Caco-2 (cell line): ENCODE measurements around the gene HEPHL1. TPM values are rescaled to one million over a fixed set of nuclear protein-coding genes. Genes with fewer than 3 reads are reported as not detected.

ENCODE experiments used
- BruUV-seq: library from RNA; stranded (reverse); fragments of 400-500 nt; replicated peaks from 2 replicates; lab custom pipeline; 2021; lab: Mats Ljungman, UMichigan
- CTCF ChIA-PET: fragments of 300-600 bp; sonication (Branson Sonifier 250); formaldehyde crosslinking; loops from one replicate; lab custom pipeline; 2022; ENCODE audit warnings: antibody characterized with exemption; lab: Charles Lee
- POLR2A ChIA-PET: fragments of 300-600 bp; sonication (Branson Sonifier 250); formaldehyde crosslinking; loops from one replicate; lab custom pipeline; 2022; ENCODE audit warnings: antibody characterized with exemption; lab: Charles Lee
- DNase-seq, 2 experiments: peaks; one replicate each; pipeline versions ENCODE4 v3.0.0 to v3.0.0-alpha.2; 2020 to 2022
- H3K27me3 ChIP-seq: replicated peaks from 2 replicates; pipeline ENCODE4 v1.6.0; 2011; ENCODE audit warnings: low read length; ENCODE audit not compliant: control insufficient read depth, insufficient read depth
- H3K36me3 ChIP-seq: 2 replicates; pipeline ENCODE4 v1.5.1; 2011; ENCODE audit warnings: low read length; ENCODE audit not compliant: control insufficient read depth, insufficient read depth
- H3K4me1 ChIP-seq: fragments of 250-450 bp; sonication (Bioruptor Pico); 2 replicates; pipeline ENCODE4 v1.5.1; 2020; ENCODE audit warnings: mild to moderate bottlenecking
- H3K4me3 ChIP-seq: 2 replicates; pipeline ENCODE4 v1.5.1; 2011; ENCODE audit warnings: low read depth, mild to moderate bottlenecking, control low read depth, low read length
- H3K9me3 ChIP-seq: fragments of 250-450 bp; sonication (Bioruptor Pico); 2 replicates; pipeline ENCODE4 v1.5.1; 2020; ENCODE audit warnings: mild to moderate bottlenecking, moderate library complexity
- H3K27ac Mint-ChIP-seq: one replicate; pipeline ENCODE4 v1.8.0; 2022; ENCODE audit warnings: mixed read lengths; ENCODE audit not compliant: unreplicated experiment
- H3K27me3 Mint-ChIP-seq: one replicate; pipeline ENCODE4 v1.8.0; 2022; ENCODE audit warnings: mixed read lengths; ENCODE audit not compliant: insufficient read depth, unreplicated experiment
- H3K36me3 Mint-ChIP-seq: one replicate; pipeline ENCODE4 v1.8.0; 2022; ENCODE audit warnings: mild to moderate bottlenecking, mixed read lengths; ENCODE audit not compliant: insufficient read depth, unreplicated experiment
- H3K4me1 Mint-ChIP-seq: one replicate; pipeline ENCODE4 v1.8.0; 2022; ENCODE audit warnings: low read depth, mixed read lengths; ENCODE audit not compliant: unreplicated experiment
- H3K4me3 Mint-ChIP-seq: one replicate; pipeline ENCODE4 v1.8.0; 2022; ENCODE audit warnings: mild to moderate bottlenecking, moderate library complexity, mixed read lengths; ENCODE audit not compliant: unreplicated experiment
- H3K9me3 Mint-ChIP-seq: one replicate; pipeline ENCODE4 v1.8.0; 2022; ENCODE audit warnings: mixed read lengths; ENCODE audit not compliant: unreplicated experiment
- CTCF ChIP-seq, 2 experiments: fragments of 200-600 bp in 1 of 2; IDR thresholded peaks; 1 replicate in 1 of 2; 2 replicates in 1 of 2; pipeline versions ENCODE4 v1.5.1 to v1.8.0; 2011 to 2022; ENCODE audit warnings: antibody characterized with exemption in 1 of 2, control low read depth in 1 of 2, inconsistent platforms in 1 of 2, low read depth in 1 of 2, low read length in 1 of 2, mild to moderate bottlenecking in 1 of 2, moderate library complexity in 1 of 2; ENCODE audit not compliant: insufficient read depth in 1 of 2, severe bottlenecking in 1 of 2, unreplicated experiment in 1 of 2
- intact Hi-C: fragments of 100-400 bp; cut with micrococcal nuclease; formaldehyde crosslinking; loops from one replicate; pipeline ENCODE4 v1.10.0; 2022; ENCODE audit not compliant: unreplicated experiment
- total RNA-seq: library from RNA; stranded (reverse); gene quantifications from 2 replicates; pipeline ENCODE4 v1.2.3, GENCODE V29; 2022

The HEPHL1 gene
- total RNA-seq, 1 experiment from 2014 or later: not detected

GRCh38 chr11:94077552-94078293 lies 56.6 kb downstream of the HEPHL1 start:
- intact Hi-C loops: no loop called here
- Mint-ChIP-seq H3K27me3 (no peaks in the 10 kb centered on the region), H3K9me3 (peaks cover 17% of the 10 kb centered on the region), H3K36me3 (peaks cover 5% of the 10 kb centered on the region), H3K27ac (no peak overlapping the region), H3K4me3 (no peak overlapping the region), H3K4me1 (peaks cover 11% of the 10 kb centered on the region)
- peaks cover 15% of the 10 kb centered on the region for H3K4me1 ChIP-seq
- BruUV-seq: no TSS peak
- H3K4me3 ChIP-seq: no peak overlapping the region
- no peak for DNase-seq
- no peaks in the 10 kb centered on the region for H3K9me3 ChIP-seq
- no peak for TF ChIP-seq CTCF (IDR thresholded peaks at IDR 0.05; ENCODE audit: insufficient read depth in 1 of 2, low read depth in 1 of 2, low read length in 1 of 2, severe bottlenecking in 1 of 2, unreplicated experiment in 1 of 2)
- no peaks in the 10 kb centered on the region for H3K27me3 ChIP-seq
- CTCF ChIA-PET: no interaction called here
- no peaks in the 10 kb centered on the region for H3K36me3 ChIP-seq
- POLR2A ChIA-PET: no interaction called here

- CTCF ChIA-PET: no interaction called here
Observed at GRCh38 chr11:94084164-94084563, 63.0 kb downstream of the HEPHL1 start.

GRCh38 chr11:94088906-94089305 lies 67.8 kb downstream of the HEPHL1 start:
- no peaks in the 10 kb centered on the region for H3K36me3 Mint-ChIP-seq
- no peak for DNase-seq
- Histone ChIP-seq H3K9me3 (peaks cover 4% of the 10 kb centered on the region; the same call in 1 of the 2 replicates), H3K4me3 (no peak overlapping the region), H3K4me1 (peaks cover 31% of the 10 kb centered on the region), H3K36me3 (no peaks in the 10 kb centered on the region), H3K27me3 (no peaks in the 10 kb centered on the region)
- H3K27ac Mint-ChIP-seq: peak overlapping the region; percentile 65
- BruUV-seq: no TSS peak
- no peak overlapping the region for H3K4me3 Mint-ChIP-seq
- no peak for TF ChIP-seq CTCF (IDR thresholded peaks at IDR 0.05; ENCODE audit: insufficient read depth in 1 of 2, low read depth in 1 of 2, low read length in 1 of 2, severe bottlenecking in 1 of 2, unreplicated experiment in 1 of 2)
- peaks cover 32% of the 10 kb centered on the region for H3K4me1 Mint-ChIP-seq
- POLR2A ChIA-PET: no interaction called here
- CTCF ChIA-PET: no interaction called here
- peaks cover 38% of the 10 kb centered on the region for H3K9me3 Mint-ChIP-seq
- no peaks in the 10 kb centered on the region for H3K27me3 Mint-ChIP-seq
- intact Hi-C loops: no loop called here

More at GRCh38 chr11:94084164-94084563, 63.0 kb downstream of the HEPHL1 start:
- POLR2A ChIA-PET: no interaction called here
- intact Hi-C loops: no loop called here
- Histone ChIP-seq H3K9me3 (no peaks in the 10 kb centered on the region), H3K4me3 (no peak overlapping the region), H3K27me3 (no peaks in the 10 kb centered on the region), H3K4me1 (peaks cover 5% of the 10 kb centered on the region), H3K36me3 (no peaks in the 10 kb centered on the region)
- TF ChIP-seq CTCF (IDR thresholded peaks at IDR 0.05; ENCODE audit: insufficient read depth in 1 of 2, low read depth in 1 of 2, low read length in 1 of 2, severe bottlenecking in 1 of 2, unreplicated experiment in 1 of 2): no peak
- Mint-ChIP-seq H3K36me3 (no peaks in the 10 kb centered on the region), H3K27me3 (no peaks in the 10 kb centered on the region), H3K4me1 (peaks cover 4% of the 10 kb centered on the region), H3K9me3 (peaks cover 9% of the 10 kb centered on the region), H3K4me3 (no peak overlapping the region), H3K27ac (no peak overlapping the region)
- BruUV-seq: no TSS peak
- no peak for DNase-seq
